HG03025 (cell line): ENCODE results near the gene KRT36.

ENCODE experiments used
- ATAC-seq: cut with Tn5 transposase; IDR thresholded peaks from one replicate; pipeline ENCODE4 v1.9.1; 2021; ENCODE audit warnings: mild to moderate bottlenecking, moderate library complexity; ENCODE audit not compliant: unreplicated experiment, low FRiP score

The KRT36 gene

DNA sequence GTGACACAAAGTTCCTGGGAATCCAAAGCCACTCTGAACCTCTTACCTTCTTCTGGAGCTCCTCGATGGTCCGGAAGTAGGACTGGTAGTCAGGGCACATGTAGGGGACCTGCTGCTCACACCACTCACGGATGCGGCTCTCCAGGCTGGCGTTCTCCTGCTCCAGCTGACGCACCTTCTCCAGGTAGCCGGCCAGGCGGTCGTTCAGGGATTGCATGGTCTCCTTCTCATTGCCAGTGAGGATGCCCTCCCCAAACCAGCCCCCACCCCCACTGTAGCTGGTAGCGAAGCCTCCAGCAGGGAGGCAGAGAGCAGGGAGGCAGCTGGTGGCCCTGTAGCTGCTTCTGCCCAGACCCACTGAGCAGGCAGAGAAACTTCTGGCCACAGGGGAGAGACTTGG is 9.1 kb downstream of the KRT36 start:
- ATAC-seq: no peak

DNA sequence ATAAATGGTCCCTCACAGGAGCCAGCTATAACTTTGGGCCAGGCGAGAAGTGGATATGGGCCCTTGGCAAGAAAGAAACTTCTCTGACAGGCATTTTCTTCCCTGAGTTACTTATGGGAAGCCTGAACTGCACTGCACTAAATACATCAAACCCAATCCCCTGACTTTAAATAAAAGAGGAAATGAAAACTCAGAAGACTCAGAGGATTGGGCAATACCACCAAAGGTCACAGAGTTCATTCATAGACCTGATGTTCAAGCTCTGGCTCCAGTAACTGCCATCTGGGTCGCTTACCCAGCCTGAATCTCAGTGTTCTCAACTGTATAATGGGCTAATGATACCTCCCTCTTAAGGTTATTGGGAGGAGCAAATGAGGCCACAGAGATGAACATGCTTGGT is 9.6 kb downstream of the KRT36 start:
- ATAC-seq: no peak

DNA sequence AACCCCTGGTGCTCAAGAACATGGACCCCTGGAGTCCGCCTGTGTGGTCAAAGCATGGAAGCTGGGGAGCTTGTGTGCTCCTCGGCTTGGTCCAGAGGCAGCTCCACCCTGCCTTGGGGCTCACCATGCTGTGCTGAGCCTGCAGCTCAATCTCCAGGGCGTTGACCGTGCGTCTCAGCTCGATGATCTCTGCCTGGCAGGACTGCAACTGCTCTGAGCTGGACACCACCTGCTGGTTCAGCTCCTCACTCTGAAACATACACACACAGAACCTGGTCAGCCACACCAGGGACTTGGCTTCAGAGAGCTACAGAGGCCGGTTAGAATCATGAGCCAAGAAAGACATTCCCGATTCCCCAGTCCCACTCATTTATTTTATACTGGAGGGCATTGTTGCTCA is 11.5 kb downstream of the KRT36 start:
- no peak for ATAC-seq

DNA sequence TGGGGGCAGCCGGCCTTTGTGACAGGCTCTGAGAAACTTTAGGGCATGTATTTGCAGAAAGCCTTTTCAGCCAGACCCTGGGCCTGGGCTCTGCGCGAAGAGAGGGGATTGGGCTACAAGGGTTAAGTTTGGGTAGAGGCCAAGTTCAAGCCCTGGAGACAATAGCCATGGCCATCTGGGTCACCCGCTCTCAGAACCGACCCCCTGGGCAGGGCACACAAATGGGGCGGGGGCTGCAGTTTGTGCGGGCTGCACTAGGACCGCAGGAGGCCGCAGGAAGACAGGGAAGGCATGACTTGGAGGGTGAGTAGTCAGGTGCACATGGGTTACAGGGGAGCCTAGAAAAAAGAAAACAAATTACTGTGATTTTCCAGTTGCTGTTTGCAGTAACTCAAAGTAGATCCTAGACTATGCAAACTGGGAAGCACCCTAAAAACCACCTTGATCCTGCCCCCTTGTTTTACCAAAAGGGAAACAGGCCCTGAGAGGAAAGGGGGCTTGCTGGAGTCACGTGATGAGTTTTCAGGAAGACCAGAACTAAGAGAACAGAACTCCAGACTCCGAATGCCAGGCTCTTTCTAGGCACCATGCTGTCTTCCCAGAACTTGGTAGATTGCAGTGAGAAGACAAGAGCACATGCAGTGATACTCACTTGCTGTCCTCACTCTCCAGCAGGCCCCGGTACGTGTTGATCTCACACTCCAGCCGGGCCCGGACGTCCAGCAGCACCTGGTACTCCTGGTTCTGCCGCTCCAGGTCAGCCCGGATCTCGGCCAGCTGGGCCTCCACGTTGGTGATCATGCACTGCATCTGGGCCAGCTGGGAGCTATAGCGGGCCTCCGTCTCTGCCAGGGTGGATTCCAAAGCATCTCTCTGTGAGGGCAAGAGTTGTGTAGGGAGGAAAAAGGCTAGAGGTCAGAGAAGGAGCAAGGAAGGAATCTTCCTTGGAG is 12.6 kb downstream of the KRT36 start:
- ATAC-seq: no peak

DNA sequence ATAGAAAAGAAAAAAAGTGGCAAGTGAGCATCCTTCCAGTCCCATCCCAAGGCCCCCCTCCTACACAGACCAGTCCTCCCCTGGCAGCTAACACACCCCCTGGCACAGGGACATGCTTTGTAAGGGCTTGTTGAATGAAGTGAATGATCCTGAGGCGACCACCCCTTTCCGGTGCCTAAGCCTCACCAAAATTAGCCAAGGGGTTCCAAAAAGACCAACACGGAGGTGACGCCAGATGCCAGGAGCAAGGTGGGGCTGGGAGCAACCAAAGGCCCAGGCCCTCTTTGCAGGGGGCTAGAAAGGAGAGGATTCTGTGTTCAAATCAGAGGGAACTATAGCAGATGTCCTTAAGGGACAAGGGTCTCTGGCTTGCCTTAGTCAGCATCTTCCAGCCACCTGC is 14.3 kb downstream of the KRT36 start:
- ATAC-seq: no peak

DNA sequence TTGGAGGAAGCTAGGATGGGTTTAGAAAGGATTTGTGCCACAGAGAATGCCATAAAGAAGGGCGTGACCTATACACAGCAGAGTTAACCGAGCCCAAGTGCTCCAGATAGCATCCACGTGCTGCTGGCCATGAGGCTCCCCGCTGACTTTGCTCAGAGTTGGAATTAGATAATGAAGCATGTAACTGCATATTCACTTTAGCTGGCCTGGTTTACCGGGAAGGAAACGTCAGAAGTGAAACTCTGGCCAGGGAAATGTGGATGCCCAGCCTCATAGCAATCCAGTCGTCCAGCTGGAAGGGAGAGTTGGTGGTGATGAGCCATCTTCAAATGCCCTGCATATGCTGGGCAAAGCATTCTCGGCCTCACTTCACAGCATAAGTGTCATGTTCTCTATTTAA is 14.8 kb downstream of the KRT36 start:
- no peak for ATAC-seq

DNA sequence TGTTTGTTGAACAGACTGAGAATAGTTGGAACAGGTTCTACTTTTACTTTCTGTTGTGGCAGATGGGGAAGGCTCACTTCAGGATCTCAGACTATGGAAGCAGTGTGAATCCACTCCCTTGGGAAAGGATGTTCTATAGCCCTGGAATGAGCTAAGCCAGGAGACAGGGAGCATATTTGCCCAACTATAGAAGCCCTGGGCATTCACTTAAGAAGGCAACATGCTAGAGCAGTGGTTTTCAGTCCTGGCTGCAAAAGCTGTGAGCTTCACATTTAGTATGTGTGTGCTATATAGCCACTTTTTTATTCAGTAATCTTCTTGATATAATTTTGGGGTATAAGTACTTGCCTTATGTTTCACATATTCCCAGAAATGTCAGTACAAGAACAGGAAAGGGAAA is 21.4 kb downstream of the KRT36 start:
- no peak for ATAC-seq

DNA sequence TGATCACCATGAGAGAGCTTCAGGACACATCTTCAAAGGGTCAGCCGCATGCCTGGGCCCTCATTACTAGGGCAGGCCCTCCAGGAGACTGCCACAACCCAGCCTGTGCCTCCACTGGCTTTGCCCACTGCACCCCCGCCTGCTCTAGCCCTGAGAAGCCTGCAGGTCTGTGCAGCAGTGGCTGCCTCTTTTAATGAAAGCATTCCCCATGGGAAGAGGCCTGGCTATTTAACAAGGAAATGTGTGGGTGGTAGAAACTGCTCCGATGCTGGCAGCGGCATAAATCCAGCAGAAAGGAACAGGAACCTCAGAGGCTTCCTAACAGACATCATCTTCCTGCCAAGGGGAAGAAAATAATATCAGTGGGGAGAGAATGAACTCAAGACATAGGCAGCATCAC is 22.1 kb downstream of the KRT36 start:
- ATAC-seq: no peak

DNA sequence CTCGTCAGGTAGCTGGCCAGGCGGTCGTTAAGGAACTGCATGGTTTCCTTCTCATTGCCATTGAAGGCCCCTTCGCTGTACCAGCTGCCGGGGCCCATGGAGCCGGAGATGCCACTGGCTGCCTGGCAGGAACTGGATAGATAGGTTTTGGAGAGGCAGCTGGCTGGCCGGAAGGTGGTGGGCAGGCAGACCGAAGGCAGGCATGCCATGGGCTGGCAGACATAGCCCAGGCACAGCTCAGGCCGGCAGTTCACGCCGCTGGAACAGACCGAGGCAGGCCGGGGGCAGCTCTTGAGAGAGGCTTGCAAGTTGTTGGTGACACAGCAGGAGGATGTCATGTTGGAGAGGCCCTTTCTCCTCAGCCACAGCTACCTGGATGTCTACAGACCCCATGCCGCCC is 22.7 kb downstream of the KRT36 start, which contains the start of gene KRT32:
TSS of gene KRT32 (minus strand) at position 399 of the 400 bp plus-strand sequence. CDS start at position 338, 61 bp downstream.
- no peak for ATAC-seq

DNA sequence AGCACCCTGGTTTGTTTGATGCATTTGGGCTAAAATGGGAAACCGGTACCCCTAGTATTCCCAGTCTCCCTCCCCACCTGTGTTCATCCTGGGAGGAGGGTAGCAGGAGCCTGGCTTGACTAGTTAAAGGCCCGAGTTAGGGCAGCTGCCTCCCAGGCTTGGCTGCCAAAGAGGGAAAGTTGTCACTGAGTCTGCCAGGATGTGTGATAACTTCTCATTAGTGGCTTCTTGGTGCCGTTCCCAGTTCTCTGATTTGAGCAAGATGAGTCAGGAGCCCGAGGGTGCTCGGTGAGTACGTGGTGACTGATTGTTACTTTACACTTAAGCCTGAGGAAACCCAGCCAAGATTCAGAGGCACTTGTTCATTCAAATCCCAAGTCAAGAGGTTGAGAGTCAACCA is 25.0 kb downstream of the KRT36 start:
- no peak for ATAC-seq

DNA sequence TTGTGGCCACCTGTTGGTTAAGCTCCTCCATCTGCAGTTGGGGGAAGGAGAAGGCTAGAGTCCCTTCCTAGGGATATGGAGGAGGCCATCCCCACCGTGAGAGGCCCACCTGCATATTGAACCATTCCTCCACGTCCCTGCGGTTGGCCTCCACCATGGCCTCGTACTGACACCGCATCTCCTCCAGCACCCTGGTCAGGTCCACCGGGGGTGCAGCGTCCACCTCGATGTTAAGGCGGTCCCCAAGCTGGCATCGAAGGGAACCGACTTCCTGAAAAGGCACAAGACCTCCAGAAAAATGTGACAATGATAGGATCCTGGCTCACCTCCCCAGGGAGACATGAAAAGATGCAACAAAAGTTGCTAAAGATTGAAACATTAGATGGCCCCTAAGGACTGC is 25.5 kb downstream of the KRT36 start:
- no peak for ATAC-seq

DNA sequence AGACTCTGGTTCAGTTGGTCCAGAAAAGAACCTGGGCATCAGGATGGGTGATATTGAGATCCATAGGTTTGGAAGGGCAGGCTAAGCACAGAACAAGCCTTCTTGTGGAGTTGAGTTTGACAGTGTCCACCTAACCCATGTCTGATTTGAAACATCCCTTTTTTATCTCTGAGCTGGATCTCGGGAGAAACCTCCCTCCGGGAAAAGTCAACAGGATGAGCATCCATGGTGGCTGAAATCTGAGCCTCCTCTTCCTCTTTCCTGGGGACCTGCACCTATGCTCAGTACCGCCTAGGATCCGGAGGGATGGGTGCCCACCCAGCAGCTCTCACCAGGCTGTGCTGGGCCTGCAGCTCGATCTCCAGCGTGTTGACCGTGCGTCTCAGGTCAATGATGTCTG is 26.0 kb downstream of the KRT36 start:
- no peak for ATAC-seq

DNA sequence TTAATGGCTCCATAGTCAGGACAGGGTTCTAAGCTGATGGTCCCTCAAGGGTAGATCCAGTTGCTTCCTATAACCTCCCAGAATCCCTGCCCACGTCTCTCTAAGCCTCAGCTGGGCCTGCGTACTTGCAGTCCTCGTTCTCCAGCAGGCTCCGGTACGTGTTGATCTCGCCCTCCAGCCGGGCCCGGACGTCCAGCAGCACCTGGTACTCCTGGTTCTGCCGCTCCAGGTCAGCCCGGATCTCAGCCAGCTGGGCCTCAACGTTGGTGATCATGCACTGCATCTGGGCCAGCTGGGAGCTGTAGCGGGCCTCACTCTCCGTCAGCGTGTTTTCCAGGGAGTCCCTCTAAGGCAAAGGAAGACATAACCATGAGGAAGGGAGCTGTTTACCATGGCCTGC is 27.0 kb downstream of the KRT36 start:
- ATAC-seq: no peak

DNA sequence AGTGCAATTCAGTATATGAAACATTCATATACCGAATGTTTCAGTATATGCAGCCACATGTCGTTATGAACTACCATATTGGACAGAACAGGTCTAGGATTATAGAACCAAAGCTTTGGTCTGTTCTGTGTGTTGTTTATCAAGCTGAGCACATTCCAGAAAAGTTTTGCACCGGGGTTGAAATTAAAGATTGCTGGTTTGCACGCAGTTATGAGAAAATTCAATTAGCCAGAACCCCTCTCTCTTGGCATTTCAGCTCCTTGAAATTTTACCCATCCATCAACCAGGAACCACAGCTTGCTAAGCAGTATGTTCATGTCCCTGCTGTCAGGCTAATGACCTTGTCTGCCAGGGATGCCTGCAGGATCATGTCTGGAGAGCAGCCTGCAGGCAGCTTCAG is 32.0 kb downstream of the KRT36 start:
- ATAC-seq: no peak

DNA sequence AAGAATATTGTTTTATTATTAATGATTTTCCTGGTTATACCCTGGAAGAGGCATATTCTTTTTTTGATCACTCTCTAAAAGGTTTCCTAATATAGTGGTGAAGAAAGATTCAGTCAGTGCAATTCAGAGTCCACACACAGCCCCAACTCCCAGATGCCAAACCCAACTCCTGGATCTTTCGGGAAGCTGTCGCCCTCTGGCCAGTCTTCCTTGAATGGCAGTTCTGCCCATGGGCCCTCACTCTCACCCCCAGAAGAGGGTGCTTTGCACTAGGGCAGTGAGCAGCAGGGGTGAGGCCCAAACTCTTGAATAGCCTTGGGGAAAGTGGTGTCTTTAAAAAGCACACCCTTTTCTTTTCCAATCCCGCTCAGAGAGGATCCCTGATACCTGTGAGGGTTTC is 33.5 kb downstream of the KRT36 start:
- ATAC-seq: no peak

DNA sequence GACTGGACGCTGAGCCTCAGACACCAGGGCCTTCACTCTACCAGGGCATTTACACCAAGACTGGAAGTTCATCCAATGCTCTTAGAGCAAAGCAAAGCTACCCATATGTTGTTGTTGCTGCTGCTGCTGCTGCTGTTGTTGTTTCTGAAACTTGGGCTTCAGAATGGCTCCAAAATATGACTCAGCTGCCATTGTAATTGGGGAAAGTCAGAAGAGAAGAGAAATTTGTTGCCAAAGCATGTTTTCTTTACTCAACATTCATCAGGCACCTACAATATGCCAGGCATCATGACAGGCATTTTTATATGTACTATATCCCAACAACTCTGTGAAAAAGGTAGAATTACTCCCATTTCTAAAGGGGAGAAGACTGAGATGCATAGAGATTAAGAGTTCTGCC is 34.5 kb downstream of the KRT36 start:
- no peak for ATAC-seq

DNA sequence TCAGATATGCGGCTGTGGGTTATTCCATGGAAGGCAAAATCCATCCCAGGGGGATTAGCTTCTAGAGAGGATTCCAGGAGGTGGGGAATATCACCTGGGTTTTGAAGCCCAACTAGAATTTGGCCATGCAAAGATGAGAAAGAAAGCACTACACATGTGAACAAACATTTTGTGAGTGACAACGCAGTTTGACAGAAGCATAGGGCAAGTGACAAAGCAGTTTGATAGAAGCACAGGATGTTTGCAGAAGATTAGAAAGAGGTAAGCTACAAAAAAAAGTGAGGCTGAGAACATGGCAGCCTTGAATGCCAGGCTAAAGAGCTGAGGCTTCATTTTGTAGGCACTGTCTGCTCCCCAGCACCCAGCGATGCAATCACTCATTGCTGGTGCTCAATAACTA is 36.6 kb downstream of the KRT36 start:
- no peak for ATAC-seq

DNA sequence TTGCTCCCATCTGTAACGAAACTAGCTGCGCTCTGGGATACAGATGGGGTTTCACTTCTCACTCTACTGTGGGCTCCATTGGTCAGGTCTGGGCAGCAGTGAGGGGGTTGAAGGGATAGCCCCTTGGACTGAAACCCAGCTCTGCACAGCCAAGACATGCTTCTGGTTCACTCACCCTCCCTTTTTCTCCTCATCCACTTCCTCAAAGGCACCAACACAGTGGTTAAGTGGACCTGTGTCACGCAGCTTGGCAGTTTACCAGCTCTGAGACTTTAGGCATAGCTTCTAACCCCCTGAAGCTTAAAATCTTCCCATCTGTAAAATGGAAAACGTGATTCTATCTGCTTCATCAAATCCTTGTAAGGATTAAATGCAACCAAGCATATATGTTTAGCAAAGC is 37.4 kb downstream of the KRT36 start:
- ATAC-seq: no peak

DNA sequence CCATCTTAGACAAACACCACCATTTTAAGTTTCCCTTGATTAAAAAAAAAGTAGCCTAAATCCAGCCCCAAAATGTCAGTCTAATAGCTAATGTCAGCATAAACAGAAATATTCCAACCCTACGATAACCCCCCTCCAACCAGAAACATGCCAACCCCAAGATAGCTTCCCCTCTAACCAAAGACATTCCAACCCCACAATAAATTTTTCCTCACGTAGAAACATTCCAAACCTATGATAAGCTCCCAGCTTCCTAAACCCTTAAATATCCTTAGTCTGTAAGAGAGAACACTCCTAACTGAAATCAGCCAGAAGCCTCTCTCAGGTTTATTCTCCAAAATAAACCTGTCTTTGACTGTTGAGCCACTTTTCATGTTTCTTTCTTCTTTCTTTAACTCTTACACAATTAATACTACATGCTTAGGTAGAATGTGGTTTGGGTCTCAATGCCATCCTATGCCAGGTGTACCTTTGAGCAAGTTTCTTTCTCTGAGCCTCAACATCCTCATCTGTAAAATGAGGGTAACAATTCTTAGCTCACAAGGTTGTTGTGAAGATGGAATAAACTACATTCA is 38.5 kb downstream of the KRT36 start:
- no peak for ATAC-seq

DNA sequence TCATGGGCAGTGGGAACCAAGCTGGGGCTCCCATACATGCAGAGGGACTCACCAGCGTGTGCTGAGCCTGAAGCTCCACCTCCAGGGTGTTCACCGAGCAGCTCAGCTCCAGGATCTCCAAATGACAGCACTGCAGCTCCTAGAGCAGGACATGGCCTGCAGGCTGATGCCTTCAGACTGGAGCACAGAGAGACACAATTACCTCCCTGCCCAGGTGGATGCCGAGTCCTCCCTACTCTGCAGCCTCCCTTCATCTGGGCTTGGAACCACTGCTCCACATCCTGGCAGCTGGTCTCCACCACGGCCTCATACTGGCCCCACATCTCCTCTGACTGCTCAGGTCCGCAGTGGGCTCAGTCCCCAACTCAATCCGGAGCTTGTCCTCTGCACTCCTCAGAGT is 40.7 kb downstream of the KRT36 start:
- ATAC-seq: no peak

DNA sequence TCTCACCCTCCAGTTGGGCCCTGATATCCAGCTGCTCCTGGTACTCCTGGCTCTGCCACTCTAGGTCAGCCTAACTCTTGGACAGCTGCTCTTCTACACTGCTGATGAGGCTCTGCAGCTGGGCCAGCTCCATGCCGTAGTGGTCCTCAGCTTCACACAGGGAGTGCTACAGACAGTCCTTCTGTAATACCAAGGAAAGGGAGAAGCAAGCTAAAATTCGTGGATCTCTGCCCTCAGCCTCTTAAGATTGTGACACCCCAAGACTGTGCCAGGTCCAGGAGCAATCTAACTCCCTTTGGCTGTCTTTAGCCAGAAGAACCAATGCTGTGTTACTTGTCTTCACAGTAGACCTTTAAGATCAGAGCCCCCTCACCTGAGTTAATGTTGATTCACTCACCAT is 41.2 kb downstream of the KRT36 start:
- ATAC-seq: no peak

DNA sequence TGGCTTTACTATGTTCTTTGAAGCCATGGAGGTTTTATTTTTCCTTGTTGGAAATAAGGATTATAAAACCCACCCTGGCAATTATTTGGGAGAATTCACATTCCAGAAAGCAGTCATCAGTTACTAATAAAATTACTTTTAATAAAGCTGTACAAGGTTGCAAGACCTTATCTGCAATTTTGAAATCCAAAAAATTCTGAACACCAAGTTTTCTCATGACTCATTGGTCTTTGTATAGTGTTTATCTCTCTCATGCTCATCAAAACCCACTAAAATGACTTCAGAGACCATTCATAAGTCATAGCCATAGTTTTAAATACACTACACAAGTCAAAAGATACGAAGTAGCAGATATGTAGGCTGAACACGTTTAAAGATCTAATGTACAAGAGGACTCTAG is 42.9 kb downstream of the KRT36 start:
- ATAC-seq: no peak
